A549 (cell line): Measurements from ENCODE around the gene CYB561D1. TPM values are rescaled to one million over a fixed set of nuclear protein-coding genes. Genes with fewer than 3 reads are reported as not detected.

Experiments used
- ATAC-seq, 2 experiments: fragments of 200-7000 bp in 1 of 2; fragments of >200 bp in 1 of 2; cut with Nextera tagmentation in 1 of 2; cut with Tn5 transposase in 1 of 2; 3 replicates each; pipeline versions ENCODE4 v1.8.0 to v1.9.1; 2018 to 2020; ENCODE audit warnings: mild to moderate bottlenecking in 1 of 2, moderate library complexity in 1 of 2
- CTCF ChIA-PET: fragments of 300-600 bp; sonication (Branson Sonifier 250); formaldehyde crosslinking; extraction: SDS; loops from one replicate; lab custom pipeline; 2021; ENCODE audit warnings: antibody characterized with exemption, inconsistent platforms; lab: Yijun Ruan, JAX
- POLR2A ChIA-PET: fragments of 350-600 bp; formaldehyde crosslinking; extraction: SDS; loops from one replicate; lab custom pipeline; 2021; ENCODE audit warnings: antibody characterized with exemption, inconsistent platforms; lab: Yijun Ruan, JAX
- DNase-seq, 2 experiments: peaks; one replicate each; pipeline versions ENCODE4 v3.0.0 to v3.0.0-alpha.2; 2011 to 2016; ENCODE audit warnings: low read depth in 1 of 2, low spot score in 1 of 2
- FAIRE-seq: peaks from 2 replicates; lab custom pipeline; 2011; peaks lifted over from hg19 to GRCh38; lab: Jason Lieb, UNC
- H3K27ac ChIP-seq, 2 experiments: fragments of >200 bp; sonication (Bioruptor Twin); formaldehyde crosslinking; 3 replicates each; pipeline ENCODE4 v1.5.1; 2016 to 2017
- H3K4me1 ChIP-seq: fragments of >200 bp; sonication (Bioruptor Twin); formaldehyde crosslinking; 3 replicates; pipeline ENCODE4 v1.6.1; 2016
- H3K4me2 ChIP-seq: fragments of >200 bp; sonication (Bioruptor Twin); formaldehyde crosslinking; 3 replicates; pipeline ENCODE4 v1.6.1; 2016
- H3K4me3 ChIP-seq: fragments of >200 bp; sonication (Bioruptor Twin); formaldehyde crosslinking; 3 replicates; pipeline ENCODE4 v1.5.1; 2016
- H3K9me3 ChIP-seq: fragments of >200 bp; sonication (Bioruptor Twin); formaldehyde crosslinking; 3 replicates; pipeline ENCODE4 v1.6.1; 2016
- BHLHE40 ChIP-seq: IDR thresholded peaks from 2 replicates; pipeline ENCODE4 v1.6.1; 2012; ENCODE audit warnings: low read depth, low read length, inconsistent platforms
- CEBPB ChIP-seq, 2 experiments: fragments of >200 bp in 1 of 2; sonication (Bioruptor Twin) in 1 of 2; formaldehyde crosslinking in 1 of 2; IDR thresholded peaks; 2 replicates each; pipeline ENCODE4 v1.6.1; 2012 to 2016
- CHD4 ChIP-seq: fragments of 200-600 bp; sonication (generic); IDR thresholded peaks from 2 replicates; pipeline ENCODE4 v1.6.1; 2016; ENCODE audit warnings: antibody characterized with exemption, mild to moderate bottlenecking, borderline replicate concordance
- EHF ChIP-seq: fragments of 250-450 bp; sonication (Bioruptor Pico); IDR thresholded peaks from 2 replicates; pipeline ENCODE4 v1.5.0; 2020; ENCODE audit warnings: mild to moderate bottlenecking
- ESRRA ChIP-seq: fragments of 150-350 bp; IDR thresholded peaks from 2 replicates; pipeline ENCODE4 v1.6.1; 2014; ENCODE audit warnings: mild to moderate bottlenecking, low read length, borderline replicate concordance
- FOXS1 ChIP-seq: fragments of 250-450 bp; sonication (Bioruptor Pico); IDR thresholded peaks from 2 replicates; pipeline ENCODE4 v1.5.0; 2020; ENCODE audit warnings: mild to moderate bottlenecking, moderate library complexity
- GATA3 ChIP-seq: IDR thresholded peaks from 2 replicates; pipeline ENCODE4 v1.6.1; 2012; ENCODE audit warnings: borderline replicate concordance
- HOXA7 ChIP-seq: fragments of 250-450 bp; sonication (Bioruptor Pico); IDR thresholded peaks from 2 replicates; pipeline ENCODE4 v1.5.0; 2020; ENCODE audit warnings: mild to moderate bottlenecking, moderate library complexity
- HOXB5 ChIP-seq: fragments of 250-450 bp; sonication (Bioruptor Pico); IDR thresholded peaks from 2 replicates; pipeline ENCODE4 v1.5.0; 2020; ENCODE audit warnings: mild to moderate bottlenecking, moderate library complexity
- JUN ChIP-seq, 2 experiments: fragments of >200 bp; sonication (Bioruptor Twin); formaldehyde crosslinking; IDR thresholded peaks; 2 replicates in 1 of 2; 3 replicates in 1 of 2; pipeline ENCODE4 v1.6.1; 2016 to 2017
- JUNB ChIP-seq: fragments of >200 bp; sonication (Bioruptor Twin); formaldehyde crosslinking; IDR thresholded peaks from 2 replicates; pipeline ENCODE4 v1.6.1; 2016
- KDM1A ChIP-seq: fragments of 200-600 bp; sonication (generic); IDR thresholded peaks from 2 replicates; pipeline ENCODE4 v1.6.1; 2016; ENCODE audit warnings: low read depth, mild to moderate bottlenecking
- POLR2A ChIP-seq: IDR thresholded peaks from 2 replicates; pipeline ENCODE4 v1.6.1; 2012; ENCODE audit warnings: mild to moderate bottlenecking, low read length
- POLR2AphosphoS2 ChIP-seq: conservative IDR thresholded peaks from 2 replicates; pipeline ENCODE4 v1.6.1; 2012; ENCODE audit warnings: low read length, improper control_type of control experiment, inconsistent platforms
- RAD21 ChIP-seq, 2 experiments: fragments of >200 bp in 1 of 2; sonication (Bioruptor Twin) in 1 of 2; formaldehyde crosslinking in 1 of 2; IDR thresholded peaks in 1 of 2; conservative IDR thresholded peaks in 1 of 2; 2 replicates in 1 of 2; 3 replicates in 1 of 2; pipeline ENCODE4 v1.6.1; 2012 to 2018; ENCODE audit warnings: inconsistent platforms in 1 of 2
- RARB ChIP-seq: fragments of 250-450 bp; sonication (Bioruptor Pico); IDR thresholded peaks from 2 replicates; pipeline ENCODE4 v1.8.0; 2021; ENCODE audit warnings: mild to moderate bottlenecking, moderate library complexity
- SMC3 ChIP-seq: fragments of >200 bp; sonication (Bioruptor Twin); formaldehyde crosslinking; IDR thresholded peaks from 3 replicates; pipeline ENCODE4 v1.6.1; 2018; ENCODE audit warnings: inconsistent platforms
- SREBF2 ChIP-seq: fragments of 450-650 bp; IDR thresholded peaks from 2 replicates; pipeline ENCODE4 v1.6.1; 2014; ENCODE audit warnings: mild to moderate bottlenecking, moderate library complexity
- TFCP2L1 ChIP-seq: fragments of 250-450 bp; sonication (Bioruptor Pico); IDR thresholded peaks from 2 replicates; pipeline ENCODE4 v1.5.0; 2021; ENCODE audit warnings: mild to moderate bottlenecking
- ZC3H11A ChIP-seq: fragments of 450-650 bp; IDR thresholded peaks from 2 replicates; pipeline ENCODE4 v1.6.1; 2014; ENCODE audit warnings: antibody characterized with exemption, mild to moderate bottlenecking
- ZFP36 ChIP-seq: fragments of 450-650 bp; IDR thresholded peaks from 2 replicates; pipeline ENCODE4 v1.6.1; 2014; ENCODE audit warnings: borderline replicate concordance; ENCODE audit not compliant: partially characterized antibody
- ZNF302 ChIP-seq: fragments of 250-450 bp; sonication (Bioruptor Pico); IDR thresholded peaks from 2 replicates; pipeline ENCODE4 v1.9.0; 2021; ENCODE audit warnings: inconsistent platforms, mild to moderate bottlenecking, moderate library complexity
- WGBS: methylation state at CpG from one replicate; pipeline ENCODE4 v1.1.6; 2017; ENCODE audit errors: missing lambda C conversion rate; 5-methylcytosine and 5-hydroxymethylcytosine counted together
- polyA plus RNA-seq, 4 experiments: library from polyadenylated mRNA; depleted of rRNA in 3 of 4; stranded (reverse); fragments of >200 nt; fragmentation: RNase III in 1 of 4; extraction: RNeasy Plus Mini Kit Qiagen cat#74134 plus additional on column Dnase treatment in 1 of 4; gene quantifications; 2 replicates in 3 of 4; 3 replicates in 1 of 4; pipeline ENCODE4 v1.2.3, GENCODE V29; 2011 to 2017
- TF ChIP-seq, protein P1 (sequence below): fragments of 450-650 bp; IDR thresholded peaks from 2 replicates; pipeline ENCODE4 v1.6.1; 2014; ENCODE audit warnings: antibody characterized with exemption
- TF ChIP-seq, protein P2 (sequence below): fragments of >200 bp; sonication (Bioruptor Twin); formaldehyde crosslinking; IDR thresholded peaks from 3 replicates; pipeline ENCODE4 v1.5.1; 2016
- TF ChIP-seq, protein P3 (sequence below): fragments of 250-450 bp; sonication (Bioruptor Pico); IDR thresholded peaks from 2 replicates; pipeline ENCODE4 v1.5.0; 2020; ENCODE audit warnings: low read depth, mild to moderate bottlenecking, moderate library complexity
- TF ChIP-seq, protein P4 (sequence below): fragments of >200 bp; sonication (Bioruptor Twin); formaldehyde crosslinking; IDR thresholded peaks from 3 replicates; pipeline ENCODE4 v1.6.1; 2016

CYB561D1 gene
- polyA plus RNA-seq, 2 of the 4 experiments (the other 2 are of a cell fraction), result 4.0 to 5.2 TPM

DNA sequence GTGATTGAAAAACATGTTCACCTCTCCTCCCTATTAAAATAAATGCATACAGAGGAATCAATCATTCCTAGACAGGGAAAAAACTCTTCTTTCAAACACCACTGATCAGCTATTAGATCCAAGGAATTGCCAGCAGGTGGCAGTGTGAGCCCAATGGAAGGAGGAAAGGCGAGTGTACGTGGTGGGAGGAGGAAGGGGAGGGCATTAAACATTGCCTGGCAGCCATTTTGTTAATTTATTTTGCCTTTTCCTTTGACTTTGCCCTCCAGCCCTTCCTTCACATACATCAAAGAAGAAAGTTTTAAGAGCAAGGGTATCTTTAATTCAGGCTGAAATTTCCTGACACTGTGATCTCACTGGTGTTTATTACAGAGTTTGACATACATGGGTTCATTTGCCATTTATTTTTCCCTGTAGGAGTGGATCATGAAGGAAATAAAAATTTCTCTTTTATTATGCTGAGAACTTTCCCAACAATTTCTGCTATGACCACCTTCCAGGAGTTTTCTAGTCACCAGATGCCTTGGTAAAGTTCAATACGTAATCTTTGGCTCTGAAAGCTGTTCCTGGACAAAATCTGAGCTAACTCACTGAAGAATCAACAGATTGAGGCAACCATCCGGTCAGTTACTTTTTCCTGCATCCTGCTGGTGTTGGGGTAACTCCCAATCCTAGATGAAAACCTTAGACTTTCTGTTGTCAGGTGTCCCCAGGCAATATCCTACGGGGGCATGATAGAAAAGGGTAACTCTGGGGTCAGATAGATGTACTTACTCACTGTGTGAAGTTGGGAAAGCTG, 52.6 kb downstream of the CYB561D1 start:
- H3K4me2 ChIP-seq, result peak overlapping the region; percentile 86
- DNase-seq (peak; percentile 79 to 83), FAIRE-seq (no peak)
- TF ChIP-seq ZC3H11A (no peak), CHD4 (no peak), RAD21 (conservative IDR thresholded peaks at IDR 0.05 in 1 of 2, IDR thresholded peaks at IDR 0.05 in 1 of 2) (peak; percentile 83 to 90), RARB (CRISPR knock-in tag) (no peak), KDM1A (no peak), FOXS1 (no peak), EHF (CRISPR knock-in tag) (no peak), BHLHE40 (no peak), ESRRA (no peak), CEBPB (IDR thresholded peaks at IDR 0.05) (no peak), ZFP36 (no peak), GATA3 (no peak), HOXA7 (CRISPR knock-in tag) (no peak), HOXB5 (CRISPR knock-in tag) (0 out of 2 replicates have a peak, but pooled peaks have one; percentile 65), POLR2AphosphoS2 (no peak), POLR2A (no peak), JUN (IDR thresholded peaks at IDR 0.05) (no peak), SREBF2 (no peak), JUNB (no peak), TFCP2L1 (CRISPR knock-in tag) (no peak), ZNF302 (CRISPR knock-in tag) (no peak), SMC3 (peak; percentile 78)
- TF ChIP-seq, protein P1, sequence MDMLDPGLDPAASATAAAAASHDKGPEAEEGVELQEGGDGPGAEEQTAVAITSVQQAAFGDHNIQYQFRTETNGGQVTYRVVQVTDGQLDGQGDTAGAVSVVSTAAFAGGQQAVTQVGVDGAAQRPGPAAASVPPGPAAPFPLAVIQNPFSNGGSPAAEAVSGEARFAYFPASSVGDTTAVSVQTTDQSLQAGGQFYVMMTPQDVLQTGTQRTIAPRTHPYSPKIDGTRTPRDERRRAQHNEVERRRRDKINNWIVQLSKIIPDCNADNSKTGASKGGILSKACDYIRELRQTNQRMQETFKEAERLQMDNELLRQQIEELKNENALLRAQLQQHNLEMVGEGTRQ, result no peak
- TF ChIP-seq, protein P2, sequence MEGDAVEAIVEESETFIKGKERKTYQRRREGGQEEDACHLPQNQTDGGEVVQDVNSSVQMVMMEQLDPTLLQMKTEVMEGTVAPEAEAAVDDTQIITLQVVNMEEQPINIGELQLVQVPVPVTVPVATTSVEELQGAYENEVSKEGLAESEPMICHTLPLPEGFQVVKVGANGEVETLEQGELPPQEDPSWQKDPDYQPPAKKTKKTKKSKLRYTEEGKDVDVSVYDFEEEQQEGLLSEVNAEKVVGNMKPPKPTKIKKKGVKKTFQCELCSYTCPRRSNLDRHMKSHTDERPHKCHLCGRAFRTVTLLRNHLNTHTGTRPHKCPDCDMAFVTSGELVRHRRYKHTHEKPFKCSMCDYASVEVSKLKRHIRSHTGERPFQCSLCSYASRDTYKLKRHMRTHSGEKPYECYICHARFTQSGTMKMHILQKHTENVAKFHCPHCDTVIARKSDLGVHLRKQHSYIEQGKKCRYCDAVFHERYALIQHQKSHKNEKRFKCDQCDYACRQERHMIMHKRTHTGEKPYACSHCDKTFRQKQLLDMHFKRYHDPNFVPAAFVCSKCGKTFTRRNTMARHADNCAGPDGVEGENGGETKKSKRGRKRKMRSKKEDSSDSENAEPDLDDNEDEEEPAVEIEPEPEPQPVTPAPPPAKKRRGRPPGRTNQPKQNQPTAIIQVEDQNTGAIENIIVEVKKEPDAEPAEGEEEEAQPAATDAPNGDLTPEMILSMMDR, result peak; percentile 81
- TF ChIP-seq, protein P3, sequence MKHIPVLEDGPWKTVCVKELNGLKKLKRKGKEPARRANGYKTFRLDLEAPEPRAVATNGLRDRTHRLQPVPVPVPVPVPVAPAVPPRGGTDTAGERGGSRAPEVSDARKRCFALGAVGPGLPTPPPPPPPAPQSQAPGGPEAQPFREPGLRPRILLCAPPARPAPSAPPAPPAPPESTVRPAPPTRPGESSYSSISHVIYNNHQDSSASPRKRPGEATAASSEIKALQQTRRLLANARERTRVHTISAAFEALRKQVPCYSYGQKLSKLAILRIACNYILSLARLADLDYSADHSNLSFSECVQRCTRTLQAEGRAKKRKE (CRISPR knock-in tag), result no peak
- TF ChIP-seq, protein P4, sequence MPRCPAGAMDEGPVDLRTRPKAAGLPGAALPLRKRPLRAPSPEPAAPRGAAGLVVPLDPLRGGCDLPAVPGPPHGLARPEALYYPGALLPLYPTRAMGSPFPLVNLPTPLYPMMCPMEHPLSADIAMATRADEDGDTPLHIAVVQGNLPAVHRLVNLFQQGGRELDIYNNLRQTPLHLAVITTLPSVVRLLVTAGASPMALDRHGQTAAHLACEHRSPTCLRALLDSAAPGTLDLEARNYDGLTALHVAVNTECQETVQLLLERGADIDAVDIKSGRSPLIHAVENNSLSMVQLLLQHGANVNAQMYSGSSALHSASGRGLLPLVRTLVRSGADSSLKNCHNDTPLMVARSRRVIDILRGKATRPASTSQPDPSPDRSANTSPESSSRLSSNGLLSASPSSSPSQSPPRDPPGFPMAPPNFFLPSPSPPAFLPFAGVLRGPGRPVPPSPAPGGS, result no peak
- TF ChIP-seq, all 56 proteins: peak for 4
- Histone ChIP-seq H3K4me3 (peak overlapping the region; percentile 99; the same call in 2 of the 3 replicates), H3K4me1 (peaks cover 21% of the 10 kb centered on the region), H3K9me3 (no peaks in the 10 kb centered on the region), H3K27ac (peak overlapping the region; percentile 95 to 96)
- 10% methylated on average over 5 of the region's 5 CpGs for WGBS
- CTCF ChIA-PET, result interaction anchor here (0.7 to 13.0 kb wide), 36 partner anchors 12 to 499 kb away, joined by 3 to 149 read pairs (median 4); partner anchors contain the start of genes AHCYL1 and CYB561D1
- peak; percentile 70 to 78; a peak in 5 of 6 replicates for ATAC-seq
- POLR2A ChIA-PET, result interaction anchor here (1.3 kb wide), 1 partner anchor 93 kb away, joined by 7 read pairs; no protein-coding TSS in a partner anchor
